GM19395 (cell line): ENCODE measurements around the gene ANKLE2.

Experiments
- ATAC-seq: cut with Tn5 transposase; IDR thresholded peaks from one replicate; pipeline ENCODE4 v1.9.1; 2021; ENCODE audit warnings: mild to moderate bottlenecking, moderate library complexity; ENCODE audit not compliant: unreplicated experiment

Gene ANKLE2

DNA sequence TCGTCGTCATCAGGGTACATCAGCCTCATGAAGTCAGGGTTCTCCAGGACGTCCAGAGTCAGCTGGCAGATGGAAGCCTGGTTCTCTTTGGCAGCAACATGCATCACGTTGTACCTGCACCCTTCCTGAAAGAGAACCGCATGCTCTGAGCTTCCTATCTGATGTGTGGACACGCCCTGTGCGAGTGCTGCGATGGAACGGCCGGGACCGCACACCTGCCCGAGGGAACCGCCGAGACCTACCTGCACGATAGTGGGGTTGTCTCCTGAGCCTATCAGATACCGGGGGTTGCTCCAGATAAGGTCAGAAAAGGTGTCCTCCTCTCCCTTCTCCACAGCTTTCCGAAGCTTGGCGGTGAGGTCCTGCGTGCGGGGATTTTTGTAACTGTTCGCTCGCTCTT, 13.7 kb downstream of the ANKLE2 start:
- no peak for ATAC-seq

DNA sequence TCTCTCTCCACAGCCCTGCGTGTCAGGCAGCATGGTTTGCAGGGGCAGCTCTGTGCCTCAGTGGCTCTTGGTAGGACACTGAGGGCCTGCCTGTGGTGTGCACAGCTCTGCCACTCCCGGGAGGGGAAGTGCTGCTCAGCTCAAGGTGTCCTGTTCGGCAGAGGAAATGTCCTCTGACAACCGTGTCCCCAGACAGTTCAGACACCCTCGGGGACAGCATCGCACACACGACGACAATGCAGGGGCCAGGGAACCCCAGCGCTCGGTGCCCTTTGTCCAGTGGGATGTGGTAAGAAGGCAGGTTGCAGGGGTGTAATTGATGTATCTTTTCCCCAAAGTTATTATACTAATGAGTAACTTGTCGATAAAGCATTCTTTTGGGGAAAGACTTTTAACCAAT, 14.2 kb downstream of the ANKLE2 start:
- no peak for ATAC-seq

DNA sequence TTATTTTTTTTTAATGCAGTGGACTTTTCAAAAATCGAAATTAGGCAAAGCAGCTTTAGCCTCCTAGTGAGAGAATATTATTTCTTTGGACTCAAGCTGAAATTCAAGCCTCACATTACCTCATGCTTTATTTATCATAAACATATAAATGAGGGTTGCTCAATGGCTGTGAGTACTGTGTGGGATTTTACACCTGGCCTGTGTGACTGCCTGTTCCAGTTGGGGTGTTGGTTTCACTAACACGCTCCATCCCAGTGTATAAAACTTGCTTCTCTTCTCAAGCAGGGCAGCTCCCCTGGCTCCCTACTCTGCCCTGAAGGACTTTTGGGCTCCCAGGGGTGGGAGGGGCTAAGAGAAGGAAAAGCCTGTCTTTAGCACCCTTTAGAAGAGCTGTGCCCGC, 15.0 kb downstream of the ANKLE2 start:
- no peak for ATAC-seq

GRCh38 chr12:132743831-132744230, 17.8 kb downstream of the ANKLE2 start:
- ATAC-seq = no peak

GRCh38 chr12:132741620-132742019, 20.0 kb downstream of the ANKLE2 start:
- ATAC-seq = no peak

DNA sequence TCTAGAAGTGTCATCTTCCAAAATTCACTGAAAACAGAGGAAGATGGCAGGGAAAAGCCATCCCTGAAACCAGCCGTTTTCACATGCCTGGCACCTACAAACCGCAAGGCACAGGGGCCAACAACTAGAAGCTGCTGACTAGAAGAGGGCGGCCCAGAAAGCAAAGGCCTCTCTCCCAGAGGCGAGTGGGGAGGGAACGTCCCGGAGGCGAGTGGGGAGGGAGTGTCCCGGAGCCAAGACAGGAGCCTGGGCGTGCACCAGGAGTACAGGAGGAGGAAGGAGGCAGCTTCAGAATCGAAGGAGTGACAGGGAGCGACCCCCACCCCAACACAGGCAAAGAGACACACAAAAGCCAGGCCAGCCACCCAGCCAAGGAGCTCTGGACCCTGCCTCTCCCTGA, 21.0 kb downstream of the ANKLE2 start:
- no peak for ATAC-seq

DNA sequence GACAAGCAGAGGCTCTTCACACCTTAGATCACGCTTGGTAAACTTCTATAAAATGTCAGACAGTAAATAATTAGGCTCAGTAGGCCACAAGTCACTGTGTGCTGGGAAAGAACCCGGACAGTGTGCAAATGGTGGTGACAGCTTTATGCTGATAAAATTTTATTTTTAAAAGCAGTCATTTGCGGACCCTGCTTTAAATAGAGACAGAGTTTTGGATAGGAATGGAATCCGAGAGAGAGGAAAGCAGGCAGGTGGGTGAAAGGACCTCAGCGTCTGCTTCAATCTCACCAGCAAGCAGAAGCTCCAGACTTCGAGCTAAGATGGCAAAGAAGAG, 21.4 kb downstream of the ANKLE2 start:
- no peak for ATAC-seq

DNA sequence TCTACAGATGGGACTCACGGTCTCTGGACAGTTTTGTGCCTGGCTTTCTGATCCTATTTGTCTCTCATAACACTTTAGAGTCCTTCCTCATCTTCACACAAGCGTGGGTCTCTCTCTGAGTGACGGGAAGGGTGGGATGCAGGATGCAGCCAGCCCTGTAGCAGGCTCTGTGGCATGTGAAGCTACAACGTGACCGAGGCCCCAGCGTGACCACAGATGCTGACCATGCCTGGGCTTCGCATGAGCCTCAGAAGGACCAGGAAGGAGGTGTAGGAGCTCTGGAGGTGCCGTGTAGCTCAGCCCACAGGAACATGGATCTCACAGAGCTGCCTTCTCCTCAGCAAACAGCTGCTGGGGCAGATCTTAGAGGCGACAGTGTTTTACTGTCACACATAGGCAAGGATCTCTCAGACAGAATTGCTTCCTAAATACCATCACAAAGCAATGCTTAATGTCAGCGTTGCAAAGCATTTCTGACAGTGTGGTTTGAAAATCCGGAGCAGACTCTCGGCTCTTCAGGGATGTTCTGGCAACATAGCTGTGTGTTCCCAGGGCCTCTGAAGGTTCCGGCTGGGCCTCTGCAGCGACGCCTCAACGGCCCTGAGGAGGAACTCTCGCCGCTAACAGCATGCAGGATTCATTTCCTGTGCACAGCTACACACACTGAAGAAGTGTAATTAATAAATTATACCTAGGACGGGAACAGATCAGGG, 21.9 kb downstream of the ANKLE2 start:
- no peak for ATAC-seq

- ATAC-seq = no peak
Measured at GRCh38 chr12:132736913-132737312, 24.7 kb downstream of the ANKLE2 start.

DNA sequence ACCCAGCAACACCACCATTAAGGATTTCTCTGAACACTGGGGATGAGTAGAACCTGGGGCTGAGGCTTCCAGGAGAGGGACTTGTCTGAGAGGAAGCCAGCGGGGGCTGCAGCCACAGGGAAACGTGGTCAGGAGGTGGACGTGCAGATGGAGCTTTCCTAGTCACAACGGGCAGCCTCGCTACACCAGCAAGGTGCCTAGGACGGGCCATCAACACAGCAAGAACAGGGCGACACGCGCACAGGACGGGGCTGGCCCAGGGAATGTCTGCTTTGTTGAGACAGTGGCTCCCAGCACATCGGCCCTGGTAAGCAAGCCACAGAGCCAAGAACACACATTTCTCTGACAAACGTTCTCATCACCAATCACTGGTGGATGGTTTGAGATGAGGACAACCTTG, 25.3 kb downstream of the ANKLE2 start:
- ATAC-seq = no peak

GRCh38 chr12:132735496-132735895, 26.1 kb downstream of the ANKLE2 start:
- no peak for ATAC-seq

DNA sequence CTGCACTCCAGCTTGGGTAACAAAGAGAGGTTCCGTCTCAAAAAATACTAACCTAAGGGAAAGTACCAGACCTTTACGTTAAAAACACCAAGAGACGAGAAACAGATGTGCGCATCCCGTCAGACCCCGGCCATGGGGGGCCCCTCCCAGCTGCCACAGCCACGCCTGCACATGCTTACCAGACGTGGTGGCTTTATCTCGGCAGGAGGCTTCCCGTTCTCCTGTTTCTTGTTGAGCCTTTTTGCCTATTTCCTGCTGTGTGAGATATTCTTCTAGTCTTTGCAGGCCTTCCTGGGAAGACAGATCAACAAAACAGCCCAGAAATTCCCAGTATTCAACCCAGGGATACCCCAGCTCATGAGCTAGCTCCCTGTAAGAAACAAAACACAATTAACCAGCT, 27.4 kb downstream of the ANKLE2 start:
- no peak for ATAC-seq

DNA sequence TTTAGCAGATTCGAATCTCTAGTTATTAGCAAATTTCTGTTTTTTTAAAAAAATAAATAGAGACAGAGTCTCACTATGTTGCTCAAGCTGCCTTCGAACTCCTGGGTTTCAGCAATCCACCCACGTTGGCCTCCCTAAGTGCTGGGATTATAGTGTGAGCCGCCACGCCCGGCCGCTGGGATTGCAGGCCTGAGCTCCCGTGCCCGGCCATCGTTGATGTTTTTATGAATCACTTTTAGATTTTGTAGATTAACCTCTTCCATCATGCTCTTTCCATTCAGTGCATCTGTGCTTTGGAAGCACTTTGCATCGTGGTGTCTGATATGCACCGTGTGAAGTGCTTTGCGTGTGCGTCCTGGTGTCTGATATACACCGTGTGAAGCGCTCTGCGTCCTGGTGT, 30.1 kb downstream of the ANKLE2 start:
- no peak for ATAC-seq

DNA sequence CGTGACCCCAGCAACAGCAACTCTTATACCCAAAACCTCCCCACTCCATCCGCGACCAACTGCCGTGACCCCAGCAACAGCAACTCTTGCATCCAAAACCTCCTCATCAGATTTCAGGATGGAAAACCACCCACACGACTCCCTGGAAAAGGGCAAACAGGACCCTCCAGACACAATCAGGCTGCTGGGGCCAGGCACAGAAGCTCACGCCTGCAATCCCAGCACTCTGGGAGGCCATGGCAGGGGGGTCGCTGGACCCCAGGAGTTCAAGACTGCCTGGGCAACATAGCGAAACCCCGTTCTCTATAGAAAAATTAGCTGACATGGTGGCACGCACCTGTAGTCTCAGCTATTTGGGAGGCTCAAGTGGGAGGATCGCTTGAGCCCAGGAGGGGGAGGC, 31.3 kb downstream of the ANKLE2 start:
- no peak for ATAC-seq

DNA sequence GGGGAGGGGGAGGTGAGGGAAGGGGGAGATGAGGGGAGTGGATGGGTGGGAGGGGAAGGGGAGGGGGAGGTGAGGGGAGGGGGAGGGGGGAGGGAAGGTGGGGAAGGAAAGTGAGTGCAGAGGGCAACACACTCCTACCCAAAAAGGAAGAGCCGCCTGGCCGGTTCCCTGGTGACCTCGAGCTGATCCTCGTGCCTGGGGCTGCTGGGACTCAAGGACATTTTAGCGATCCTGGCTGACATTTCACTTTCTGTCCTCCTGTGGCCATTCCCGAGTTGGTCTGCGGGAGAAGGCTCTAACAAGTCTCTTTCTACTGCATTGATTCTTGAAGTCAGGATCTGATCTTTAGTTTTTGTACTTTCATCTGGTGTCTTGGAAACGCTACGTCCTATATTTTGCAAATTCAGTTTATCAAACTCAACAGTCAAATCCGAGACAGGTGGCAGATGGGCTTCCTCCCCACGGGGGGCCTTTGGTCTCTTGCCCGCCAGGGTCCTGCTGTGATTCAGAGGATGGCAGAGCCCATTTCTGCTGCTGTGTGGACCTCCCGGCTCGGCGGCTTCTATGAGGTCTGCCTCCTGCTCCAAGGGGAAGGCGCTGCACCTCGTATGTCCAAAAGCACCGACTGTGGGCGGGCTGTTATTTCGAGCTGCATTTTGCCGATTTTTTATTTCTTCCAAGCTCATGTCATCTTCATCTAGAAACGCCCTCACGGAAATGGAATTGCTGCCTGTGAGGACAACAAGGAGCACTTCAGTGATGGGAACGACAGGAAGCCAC, 31.9 kb downstream of the ANKLE2 start:
- ATAC-seq = no peak

DNA sequence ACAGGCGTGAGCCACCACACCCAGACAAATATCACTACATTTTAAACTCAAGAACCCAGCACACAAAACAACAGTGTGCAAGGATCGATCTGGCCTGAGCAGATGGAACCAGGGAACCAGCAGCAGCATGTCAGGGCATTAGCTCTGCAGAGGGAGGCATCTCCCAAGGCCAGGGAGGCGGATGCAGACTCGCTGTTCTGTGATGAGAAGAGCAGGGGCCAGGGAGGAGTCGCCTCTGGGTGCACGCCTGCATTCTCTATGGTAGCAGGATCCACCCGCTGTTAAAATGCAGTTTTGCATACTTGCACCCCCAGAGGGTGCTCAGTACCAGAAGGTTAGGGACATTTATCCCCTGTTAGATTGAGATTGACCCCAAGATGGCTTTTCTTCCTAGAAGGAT, 33.1 kb downstream of the ANKLE2 start:
- ATAC-seq = no peak

- ATAC-seq = no peak
Measured at GRCh38 chr12:132727091-132727794, 34.4 kb downstream of the ANKLE2 start.

GRCh38 chr12:132726386-132726785, 35.2 kb downstream of the ANKLE2 start:
- no peak for ATAC-seq

DNA sequence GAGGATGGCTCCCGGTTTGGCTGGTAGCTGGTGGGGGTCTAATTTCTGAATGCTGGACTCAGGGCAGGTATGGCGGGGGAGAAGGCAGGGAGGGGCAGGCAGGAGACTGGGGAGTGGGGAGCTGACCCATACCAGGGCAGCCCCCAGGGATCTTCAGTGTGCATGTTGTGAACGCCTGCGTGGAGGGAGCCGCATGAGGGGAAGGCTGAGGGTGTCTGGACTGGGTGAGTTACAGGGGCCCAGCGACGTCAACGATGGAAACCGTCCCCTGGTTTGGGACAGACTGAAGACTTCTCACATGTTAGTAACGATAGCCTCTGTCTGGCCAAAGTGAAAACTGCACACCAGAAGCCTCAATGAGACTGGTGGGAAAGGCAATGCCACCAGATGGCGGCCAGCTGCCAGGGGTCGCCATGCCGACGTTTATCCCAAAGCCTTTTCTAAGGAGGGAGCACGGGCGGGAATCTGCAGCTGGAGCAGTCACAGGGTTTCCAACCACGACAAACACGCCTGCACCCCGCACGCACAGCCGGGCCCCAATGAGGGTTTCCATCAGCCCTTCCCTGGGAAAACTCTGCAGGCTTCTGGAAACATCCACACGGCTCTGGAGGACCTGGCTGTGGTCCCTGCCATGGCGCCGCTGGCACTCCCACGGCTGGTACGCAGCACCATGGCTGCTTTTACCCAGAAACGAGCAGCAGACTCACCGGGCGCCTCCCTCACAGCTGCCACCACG, 37.0 kb downstream of the ANKLE2 start:
- ATAC-seq = no peak

- ATAC-seq = no peak
Measured at GRCh38 chr12:132723764-132724140, 37.9 kb downstream of the ANKLE2 start.

DNA sequence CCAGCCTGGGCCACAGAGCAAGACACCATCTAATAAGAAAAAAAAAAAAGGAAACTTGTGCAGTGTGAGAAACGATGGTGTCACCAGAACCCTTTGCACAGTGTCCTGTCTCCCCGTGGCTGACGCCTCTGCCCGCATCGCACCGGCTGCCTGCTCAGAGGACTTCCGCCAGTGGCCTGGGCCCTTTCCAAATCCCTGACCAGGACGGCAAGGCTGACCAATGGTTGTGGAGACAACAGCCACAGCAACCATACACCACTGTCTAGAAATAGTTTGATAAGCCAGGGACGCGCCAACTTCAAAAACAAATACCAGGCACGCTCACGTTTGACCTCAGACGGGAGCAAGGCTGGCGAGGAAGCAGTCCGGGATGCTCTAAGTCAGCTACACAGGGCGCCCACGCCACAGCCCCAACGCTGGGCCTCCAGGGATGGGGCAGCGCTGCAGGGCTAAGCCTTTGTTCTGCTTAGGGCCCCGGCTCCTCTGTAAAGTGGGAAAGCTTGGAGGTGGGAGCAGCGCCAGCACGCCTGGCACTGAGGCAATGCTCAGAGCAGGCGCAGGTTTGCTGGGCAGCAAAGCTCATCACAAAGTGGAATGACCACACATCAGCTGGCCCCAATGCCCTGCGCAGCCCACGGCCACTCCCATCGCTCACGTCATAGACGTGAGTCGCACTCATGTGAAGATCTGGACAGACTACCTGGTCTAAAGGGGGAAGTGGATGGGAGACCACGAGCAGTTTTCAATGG, 38.4 kb downstream of the ANKLE2 start:
- no peak for ATAC-seq
